RKO (cell line): Measurements from ENCODE around the gene KIAA1671.
"Not testable (repeated sequence)": the region's sequence is repeated elsewhere in the genome, so short reads cannot be mapped to it uniquely, and the experiment has no call there.

Experiments
- DNase-seq: peaks from one replicate; pipeline ENCODE4 v3.0.0-alpha.2; 2016; ENCODE audit warnings: low spot score

Gene KIAA1671

DNA sequence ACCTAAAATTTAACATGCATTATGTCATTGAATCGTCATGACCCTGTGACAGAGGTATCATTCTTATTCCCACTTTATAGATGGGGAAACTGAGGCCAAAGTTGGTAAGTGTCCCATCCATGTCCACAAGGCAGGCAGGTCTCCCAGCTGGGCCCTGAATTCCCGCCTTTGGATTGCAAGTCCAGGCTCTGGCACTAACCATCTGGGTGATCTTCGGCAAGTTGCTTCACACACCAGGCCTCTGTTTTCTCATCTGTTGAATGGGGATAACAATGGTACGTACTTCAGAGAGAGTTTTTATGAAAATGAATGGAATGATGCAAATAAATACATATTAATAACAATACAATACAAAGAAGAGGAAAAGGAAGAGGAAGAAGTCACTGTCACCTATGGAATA, 250.6 kb downstream of the KIAA1671 start:
- DNase-seq, result no peak

GRCh38 chr22:25204547-25204946, 252.0 kb downstream of the KIAA1671 start:
- DNase-seq, result not testable (repeated sequence)

DNA sequence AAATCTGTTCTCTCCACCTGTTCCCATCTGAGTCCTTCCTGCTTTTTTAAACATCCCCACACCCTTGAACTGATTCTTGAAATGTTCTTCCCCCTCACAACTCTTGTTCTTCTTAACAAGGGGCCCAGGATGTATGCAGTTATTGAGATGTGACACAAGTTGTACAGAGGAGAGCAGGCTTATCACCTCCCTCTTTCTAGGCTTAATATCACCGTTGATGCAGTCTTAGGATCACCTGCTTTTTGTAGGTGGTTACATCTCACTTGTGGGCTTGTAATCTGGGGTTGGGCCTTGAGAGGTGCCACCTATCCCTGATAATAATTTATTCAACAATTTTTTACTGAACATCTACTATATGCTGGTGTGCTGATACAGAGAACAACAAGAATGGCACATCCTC, 253.3 kb downstream of the KIAA1671 start:
- no peak for DNase-seq

GRCh38 chr22:25206998-25207397, 254.5 kb downstream of the KIAA1671 start:
- no peak for DNase-seq

DNA sequence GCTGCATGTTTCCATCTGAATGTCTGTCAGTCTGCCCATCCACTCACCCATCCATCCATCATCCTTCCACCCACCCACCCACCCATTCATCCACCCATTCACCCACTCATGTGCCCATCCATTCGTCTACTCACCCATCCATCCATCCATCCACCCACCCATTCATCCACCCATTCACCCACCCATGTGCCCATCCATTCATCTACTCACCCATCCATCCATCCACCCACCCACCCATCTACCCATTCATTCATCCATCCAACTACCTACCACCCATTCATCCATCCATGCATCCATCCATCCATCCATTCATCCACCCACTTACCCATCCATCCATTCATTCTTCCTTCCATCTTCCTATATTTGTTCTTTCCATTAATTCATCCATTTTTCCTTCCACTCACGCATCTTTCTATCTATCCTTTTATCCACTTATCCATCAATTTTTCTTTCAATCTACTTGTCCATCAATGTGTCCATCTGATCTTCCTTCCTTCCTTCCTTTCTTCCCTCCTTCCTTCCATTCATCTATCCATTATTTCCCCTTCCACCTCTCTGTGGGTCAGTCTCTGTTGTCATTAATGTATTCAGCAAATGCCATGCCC, 255.1 kb downstream of the KIAA1671 start:
- DNase-seq, result no peak

- no peak for DNase-seq
Measured at GRCh38 chr22:25208328-25208727, 255.8 kb downstream of the KIAA1671 start.

GRCh38 chr22:25208743-25209505, 256.4 kb downstream of the KIAA1671 start:
- no peak for DNase-seq

DNA sequence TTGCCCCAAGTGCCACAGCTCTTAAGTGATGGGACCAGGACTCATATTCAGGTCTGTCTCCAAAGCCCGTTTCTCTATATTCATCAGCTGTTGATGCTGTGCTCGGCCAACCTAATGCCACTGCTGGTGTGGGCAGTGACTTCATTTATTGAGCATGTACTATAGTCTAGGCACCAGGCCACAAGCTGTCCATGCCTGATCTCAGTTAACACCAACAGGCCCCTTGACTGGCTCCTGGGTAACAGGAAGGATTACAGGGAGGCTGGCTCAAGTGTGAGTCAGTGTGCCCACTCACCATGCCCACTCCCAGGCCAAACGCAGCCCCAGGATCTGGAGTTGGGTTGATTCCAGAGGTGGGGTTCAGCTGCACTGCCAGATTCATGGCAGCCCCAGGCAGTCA, 258.3 kb downstream of the KIAA1671 start:
- DNase-seq, result no peak

GRCh38 chr22:25212337-25212736, 259.8 kb downstream of the KIAA1671 start:
- DNase-seq, result no peak

GRCh38 chr22:25213221-25213620, 260.7 kb downstream of the KIAA1671 start:
- no peak for DNase-seq

- DNase-seq, result no peak
Measured at GRCh38 chr22:25216230-25216629, 263.7 kb downstream of the KIAA1671 start.

DNA sequence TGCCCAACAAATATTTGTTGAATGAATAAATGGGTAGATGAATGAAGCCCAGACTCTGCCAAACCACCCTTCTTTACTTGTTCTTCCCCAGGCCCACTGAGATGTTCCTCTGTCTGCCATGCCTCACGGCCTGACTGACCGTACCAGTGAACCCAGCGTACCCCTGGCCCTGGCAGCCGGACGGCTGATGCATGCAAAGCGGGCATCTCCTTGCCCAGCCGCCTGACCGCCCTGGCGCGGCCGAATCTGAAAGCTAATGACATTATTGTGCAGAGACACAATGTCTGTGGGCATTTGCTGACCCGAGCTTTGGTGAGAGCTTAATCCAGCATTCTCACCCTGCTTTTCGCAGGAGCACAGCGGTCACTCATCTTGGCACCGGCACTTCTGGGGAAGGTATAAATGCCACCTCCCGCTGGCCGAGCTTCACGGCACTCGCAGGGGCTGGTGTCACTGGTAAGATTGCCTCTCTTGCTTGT, 266.7 kb downstream of the KIAA1671 start, which contains the start of gene CRYBB2:
CRYBB2 (plus strand) TSS at position 429 of the 479 bp plus-strand sequence. CDS start 1,791 bp downstream, outside the sequence.
- no peak for DNase-seq

- no peak for DNase-seq
Measured at GRCh38 chr22:25219948-25220442, 267.5 kb downstream of the KIAA1671 start.

GRCh38 chr22:25221790-25222189, 269.3 kb downstream of the KIAA1671 start:
- no peak for DNase-seq

- no peak for DNase-seq
Measured at GRCh38 chr22:25223269-25223850, 270.8 kb downstream of the KIAA1671 start.

DNA sequence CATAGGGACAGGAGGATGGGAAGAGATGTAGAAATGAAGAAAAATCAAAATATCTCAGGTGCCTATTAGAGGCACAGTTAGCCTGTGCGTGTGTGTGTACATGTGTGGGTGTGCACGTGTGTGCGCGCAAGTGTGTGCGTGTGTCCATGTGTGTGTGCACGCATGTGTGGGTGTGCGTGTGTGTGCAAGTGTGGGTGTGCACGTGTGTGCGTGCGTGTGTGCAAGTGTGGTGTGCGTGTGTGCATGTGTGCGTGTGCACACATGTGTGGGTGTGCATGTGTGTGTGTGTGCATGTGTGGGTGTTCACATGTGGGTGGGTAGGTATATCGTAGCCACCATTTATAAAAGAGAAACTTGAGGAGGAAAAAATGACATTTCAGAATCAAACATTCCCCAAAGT, 276.3 kb downstream of the KIAA1671 start:
- DNase-seq, result no peak

- not testable (repeated sequence) for DNase-seq
Measured at GRCh38 chr22:25230760-25231159, 278.2 kb downstream of the KIAA1671 start.

GRCh38 chr22:25232301-25232700, 279.8 kb downstream of the KIAA1671 start:
- no peak for DNase-seq

DNA sequence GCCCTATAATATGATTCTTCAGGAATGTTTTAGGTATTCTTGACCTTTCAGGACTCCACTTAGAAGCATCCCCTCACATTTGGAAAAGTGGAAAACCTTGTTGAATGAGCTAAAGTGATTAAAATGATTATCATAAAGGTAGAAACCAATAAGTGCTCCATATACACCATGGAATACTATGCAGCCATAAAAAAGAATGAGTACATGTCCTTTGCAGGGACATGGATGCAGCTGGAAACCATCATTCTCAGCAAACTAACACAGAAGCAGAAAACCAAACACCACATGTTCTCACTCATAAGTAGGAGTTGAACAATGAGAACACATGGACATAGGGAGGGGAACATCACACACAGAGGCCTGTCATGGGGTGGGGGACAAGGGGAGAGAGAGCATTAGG, 281.2 kb downstream of the KIAA1671 start:
- not testable (repeated sequence) for DNase-seq

DNA sequence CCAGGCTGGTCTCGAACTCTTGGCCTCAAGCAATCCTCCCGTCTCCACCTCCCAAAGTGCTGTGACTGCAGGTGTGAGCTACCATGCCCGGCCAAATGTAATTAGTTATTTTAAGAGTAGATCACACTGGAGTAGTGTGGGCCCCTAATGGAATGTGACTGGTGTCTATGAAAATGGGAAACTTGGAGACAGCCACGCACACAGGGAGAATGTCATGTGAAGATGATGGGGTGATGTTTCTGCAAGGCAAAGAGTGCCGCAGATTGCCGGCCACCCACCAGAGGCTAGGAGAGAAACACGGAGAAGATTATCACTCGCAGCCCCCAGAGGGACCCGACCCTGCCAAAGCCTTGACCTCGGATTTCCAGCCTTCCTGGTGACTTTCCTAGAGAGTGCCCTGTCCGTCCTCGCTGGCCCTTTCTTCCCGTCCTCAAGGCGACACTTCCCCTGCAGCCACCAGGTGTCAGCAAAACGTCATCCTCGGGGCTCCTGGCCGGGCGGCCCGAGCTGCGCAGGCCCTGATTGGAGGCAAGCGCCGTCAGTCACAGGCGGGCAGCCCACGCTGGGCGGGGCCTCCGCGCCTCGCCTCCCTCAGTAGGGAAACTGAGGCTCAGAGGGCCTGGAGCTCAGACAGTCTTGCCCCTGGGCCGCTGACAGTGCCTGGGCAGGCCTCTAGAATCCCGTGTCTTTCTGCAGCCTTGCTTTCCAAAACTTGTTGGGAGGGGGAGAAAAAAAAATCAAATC, 283.2 kb downstream of the KIAA1671 start:
- DNase-seq, result peak; percentile 81

DNA sequence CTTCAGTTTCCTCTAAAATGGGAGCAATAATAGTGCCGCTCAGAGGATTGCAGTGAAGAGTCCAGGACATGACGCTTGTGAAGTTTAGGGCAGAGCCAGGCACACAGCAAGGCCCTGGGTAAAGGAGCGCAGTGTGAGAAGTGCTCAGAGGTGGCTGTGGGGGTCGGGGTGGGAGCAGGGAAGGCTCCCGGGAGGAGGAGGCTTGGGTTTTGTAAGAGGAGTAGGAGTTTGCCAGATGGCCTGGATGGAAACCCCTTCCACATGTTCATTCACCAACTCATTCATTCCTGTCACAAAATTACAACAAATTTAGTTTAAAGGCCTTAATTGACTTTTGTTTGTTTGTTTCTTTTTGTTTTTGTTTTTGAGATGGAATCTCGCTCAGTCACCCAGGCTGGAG, 283.9 kb downstream of the KIAA1671 start:
- DNase-seq, result no peak

DNA sequence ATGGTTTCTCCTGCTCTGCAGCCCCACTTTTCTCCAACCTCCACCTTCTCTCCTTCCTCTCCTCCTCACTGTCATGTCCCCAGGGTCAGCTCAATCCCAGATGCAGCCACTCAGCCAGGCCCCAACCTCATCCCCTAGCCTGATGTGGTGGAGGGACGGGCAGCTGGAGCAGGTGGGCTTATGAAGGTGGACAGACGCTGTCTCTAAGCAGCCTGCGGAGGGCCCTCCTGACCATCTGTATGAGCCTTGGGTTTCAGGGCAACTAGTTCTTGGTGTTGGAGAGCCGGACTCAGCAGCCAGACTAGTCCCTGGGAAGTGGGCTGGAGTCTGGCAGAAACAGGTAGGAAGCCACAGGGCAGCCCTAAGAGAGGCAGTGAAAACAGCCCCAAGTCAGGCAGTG, 285.0 kb downstream of the KIAA1671 start:
- DNase-seq, result no peak
